Measurements from ENCODE around the gene RAD51B.
"Not testable (repeated sequence)": the region's sequence is repeated elsewhere in the genome, so short reads cannot be mapped to it uniquely, and the experiment has no call there.

Gene RAD51B

GRCh38 chr14:68101715-68102301, 282.2 kb downstream of the RAD51B start:
- H3K4me3 ChIP-seq (ENCODE audit: extremely low read depth, insufficient read depth, low read length, poor library complexity, severe bottlenecking); H3K27ac ChIP-seq (ENCODE audit: low read depth, low read length, severe bottlenecking); H3K36me3 ChIP-seq (ENCODE audit: control insufficient read depth, insufficient read depth, low read length): not testable (repeated sequence)
- Histone ChIP-seq H3K4me1 (ENCODE audit: control insufficient read depth, insufficient read depth, low read length, poor library complexity, severe bottlenecking) (peaks cover 28% of the 10 kb centered on the region), H3K9me3 (ENCODE audit: control insufficient read depth, low read length) (peaks cover 38% of the 10 kb centered on the region)
- WGBS, 2 experiments (ENCODE audit: insufficient coverage in 2 of 2), result 92 to 100% methylated on average over 2 to 3 of the region's 3 CpGs

GRCh38 chr14:68103853-68104252, 284.3 kb downstream of the RAD51B start:
- 63 to 100% methylated on average over 1 to 2 of the region's 3 CpGs for WGBS, 2 experiments (ENCODE audit: insufficient coverage in 2 of 2)
- peaks cover 38% of the 10 kb centered on the region for H3K9me3 ChIP-seq (ENCODE audit: control insufficient read depth, low read length)
- H3K27ac ChIP-seq (ENCODE audit: low read depth, low read length, severe bottlenecking), result peak overlapping the region; percentile 88
- peaks cover 38% of the 10 kb centered on the region for H3K4me1 ChIP-seq (ENCODE audit: control insufficient read depth, insufficient read depth, low read length, poor library complexity, severe bottlenecking)
- H3K36me3 ChIP-seq (ENCODE audit: control insufficient read depth, insufficient read depth, low read length), result no peaks in the 10 kb centered on the region
- no peak overlapping the region for H3K4me3 ChIP-seq (ENCODE audit: extremely low read depth, insufficient read depth, low read length, poor library complexity, severe bottlenecking)

- H3K4me1 ChIP-seq (ENCODE audit: control insufficient read depth, insufficient read depth, low read length, poor library complexity, severe bottlenecking), result peaks cover 44% of the 10 kb centered on the region
- H3K4me3 ChIP-seq (ENCODE audit: extremely low read depth, insufficient read depth, low read length, poor library complexity, severe bottlenecking), result no peak overlapping the region
- peaks cover 34% of the 10 kb centered on the region for H3K9me3 ChIP-seq (ENCODE audit: control insufficient read depth, low read length)
- no peaks in the 10 kb centered on the region for H3K36me3 ChIP-seq (ENCODE audit: control insufficient read depth, insufficient read depth, low read length)
- H3K27ac ChIP-seq (ENCODE audit: low read depth, low read length, severe bottlenecking), result peak overlapping the region; percentile 88
- no CpG with 5 or more reads among the region's 1 CpG for WGBS, 2 experiments (ENCODE audit: insufficient coverage in 2 of 2)
These were observed 284.9 kb downstream of the RAD51B start for GRCh38 chr14:68104518-68104917.

- H3K4me3 ChIP-seq (ENCODE audit: extremely low read depth, insufficient read depth, low read length, poor library complexity, severe bottlenecking), result no peak overlapping the region
- WGBS, 2 experiments (ENCODE audit: insufficient coverage in 2 of 2), result 60% methylated on average over 1 of the region's 2 CpGs; no CpG with 5 or more reads in 1 of the 2 experiments
- peaks cover 52% of the 10 kb centered on the region for H3K4me1 ChIP-seq (ENCODE audit: control insufficient read depth, insufficient read depth, low read length, poor library complexity, severe bottlenecking)
- H3K27ac ChIP-seq (ENCODE audit: low read depth, low read length, severe bottlenecking), result no peak overlapping the region
- H3K9me3 ChIP-seq (ENCODE audit: control insufficient read depth, low read length), result peaks cover 21% of the 10 kb centered on the region
- no peaks in the 10 kb centered on the region for H3K36me3 ChIP-seq (ENCODE audit: control insufficient read depth, insufficient read depth, low read length)
These were observed 286.2 kb downstream of the RAD51B start for GRCh38 chr14:68105816-68106215.

- Histone ChIP-seq H3K9me3 (ENCODE audit: control insufficient read depth, low read length) (peaks cover 16% of the 10 kb centered on the region), H3K27ac (ENCODE audit: low read depth, low read length, severe bottlenecking) (no peak overlapping the region), H3K4me3 (ENCODE audit: extremely low read depth, insufficient read depth, low read length, poor library complexity, severe bottlenecking) (no peak overlapping the region), H3K4me1 (ENCODE audit: control insufficient read depth, insufficient read depth, low read length, poor library complexity, severe bottlenecking) (peaks cover 52% of the 10 kb centered on the region), H3K36me3 (ENCODE audit: control insufficient read depth, insufficient read depth, low read length) (no peaks in the 10 kb centered on the region)
- WGBS, 2 experiments (ENCODE audit: insufficient coverage in 2 of 2), result no CpG with 5 or more reads among the region's 1 CpG
These were observed 286.9 kb downstream of the RAD51B start for GRCh38 chr14:68106456-68106855.

GRCh38 chr14:68106905-68107304, 287.3 kb downstream of the RAD51B start:
- H3K9me3 ChIP-seq (ENCODE audit: control insufficient read depth, low read length), result peaks cover 11% of the 10 kb centered on the region
- H3K4me1 ChIP-seq (ENCODE audit: control insufficient read depth, insufficient read depth, low read length, poor library complexity, severe bottlenecking), result peaks cover 52% of the 10 kb centered on the region
- no peaks in the 10 kb centered on the region for H3K36me3 ChIP-seq (ENCODE audit: control insufficient read depth, insufficient read depth, low read length)
- H3K27ac ChIP-seq (ENCODE audit: low read depth, low read length, severe bottlenecking), result no peak overlapping the region
- WGBS, 2 experiments (ENCODE audit: insufficient coverage in 2 of 2), result no CpG with 5 or more reads among the region's 2 CpGs
- no peak overlapping the region for H3K4me3 ChIP-seq (ENCODE audit: extremely low read depth, insufficient read depth, low read length, poor library complexity, severe bottlenecking)

- 75% methylated on average over 2 of the region's 4 CpGs; no CpG with 5 or more reads in 1 of the 2 experiments for WGBS, 2 experiments (ENCODE audit: insufficient coverage in 2 of 2)
- no peaks in the 10 kb centered on the region for H3K36me3 ChIP-seq (ENCODE audit: control insufficient read depth, insufficient read depth, low read length)
- peaks cover 42% of the 10 kb centered on the region for H3K4me1 ChIP-seq (ENCODE audit: control insufficient read depth, insufficient read depth, low read length, poor library complexity, severe bottlenecking)
- H3K4me3 ChIP-seq (ENCODE audit: extremely low read depth, insufficient read depth, low read length, poor library complexity, severe bottlenecking), result no peak overlapping the region
- no peaks in the 10 kb centered on the region for H3K9me3 ChIP-seq (ENCODE audit: control insufficient read depth, low read length)
- H3K27ac ChIP-seq (ENCODE audit: low read depth, low read length, severe bottlenecking), result peak overlapping the region; percentile 92
These were observed 289.7 kb downstream of the RAD51B start for GRCh38 chr14:68109132-68109900.

GRCh38 chr14:68111097-68111852, 291.7 kb downstream of the RAD51B start:
- no peak overlapping the region for H3K4me3 ChIP-seq (ENCODE audit: extremely low read depth, insufficient read depth, low read length, poor library complexity, severe bottlenecking)
- H3K36me3 ChIP-seq (ENCODE audit: control insufficient read depth, insufficient read depth, low read length), result no peaks in the 10 kb centered on the region
- H3K27ac ChIP-seq (ENCODE audit: low read depth, low read length, severe bottlenecking), result no peak overlapping the region
- H3K4me1 ChIP-seq (ENCODE audit: control insufficient read depth, insufficient read depth, low read length, poor library complexity, severe bottlenecking), result peaks cover 29% of the 10 kb centered on the region
- H3K9me3 ChIP-seq (ENCODE audit: control insufficient read depth, low read length), result no peaks in the 10 kb centered on the region
- 79 to 97% methylated on average over 3 of the region's 5 CpGs for WGBS, 2 experiments (ENCODE audit: insufficient coverage in 2 of 2)

- Histone ChIP-seq H3K36me3 (ENCODE audit: control insufficient read depth, insufficient read depth, low read length) (no peaks in the 10 kb centered on the region), H3K27ac (ENCODE audit: low read depth, low read length, severe bottlenecking) (no peak overlapping the region), H3K4me1 (ENCODE audit: control insufficient read depth, insufficient read depth, low read length, poor library complexity, severe bottlenecking) (peaks cover 23% of the 10 kb centered on the region), H3K4me3 (ENCODE audit: extremely low read depth, insufficient read depth, low read length, poor library complexity, severe bottlenecking) (no peak overlapping the region), H3K9me3 (ENCODE audit: control insufficient read depth, low read length) (no peaks in the 10 kb centered on the region)
- WGBS, 2 experiments (ENCODE audit: insufficient coverage in 2 of 2), result 83 to 100% methylated on average over 1 to 2 of the region's 2 CpGs
These were observed 292.3 kb downstream of the RAD51B start for GRCh38 chr14:68111853-68112270.

GRCh38 chr14:68112442-68112841, 292.9 kb downstream of the RAD51B start:
- no peak overlapping the region for H3K27ac ChIP-seq (ENCODE audit: low read depth, low read length, severe bottlenecking)
- H3K4me1 ChIP-seq (ENCODE audit: control insufficient read depth, insufficient read depth, low read length, poor library complexity, severe bottlenecking), result peaks cover 23% of the 10 kb centered on the region
- WGBS, 2 experiments (ENCODE audit: insufficient coverage in 2 of 2), result no CpG with 5 or more reads among the region's 1 CpG
- no peaks in the 10 kb centered on the region for H3K36me3 ChIP-seq (ENCODE audit: control insufficient read depth, insufficient read depth, low read length)
- H3K9me3 ChIP-seq (ENCODE audit: control insufficient read depth, low read length), result no peaks in the 10 kb centered on the region
- no peak overlapping the region for H3K4me3 ChIP-seq (ENCODE audit: extremely low read depth, insufficient read depth, low read length, poor library complexity, severe bottlenecking)

Data from mesodermal cell (in vitro differentiated cells).